Measurements from ENCODE around the gene STK39.

DNA sequence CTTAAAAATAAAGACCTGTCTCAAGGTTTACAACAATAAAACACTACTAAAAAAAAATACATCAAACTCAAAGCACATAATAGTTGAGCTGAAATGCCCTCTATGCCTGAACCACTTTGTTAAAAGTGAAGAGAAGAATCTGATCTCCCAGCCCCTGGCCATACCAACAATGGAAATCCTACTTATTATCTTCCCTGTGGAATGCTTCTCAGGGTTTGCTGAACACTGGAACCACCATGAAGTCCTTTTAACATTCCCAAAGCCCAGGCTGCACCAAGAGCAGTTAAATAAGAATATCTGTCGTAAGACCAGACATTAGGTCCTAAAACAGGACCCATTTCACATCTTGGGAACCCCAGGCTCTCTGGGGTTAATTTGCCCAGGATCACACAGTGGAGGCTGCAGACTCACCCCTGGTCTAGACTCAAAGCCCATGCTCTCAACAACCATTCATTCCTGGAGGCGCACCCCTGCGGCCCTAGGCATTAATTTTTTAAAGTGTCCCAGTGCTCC, 285.8 kb downstream of the STK39 start:
- TF ChIP-seq, protein P1, sequence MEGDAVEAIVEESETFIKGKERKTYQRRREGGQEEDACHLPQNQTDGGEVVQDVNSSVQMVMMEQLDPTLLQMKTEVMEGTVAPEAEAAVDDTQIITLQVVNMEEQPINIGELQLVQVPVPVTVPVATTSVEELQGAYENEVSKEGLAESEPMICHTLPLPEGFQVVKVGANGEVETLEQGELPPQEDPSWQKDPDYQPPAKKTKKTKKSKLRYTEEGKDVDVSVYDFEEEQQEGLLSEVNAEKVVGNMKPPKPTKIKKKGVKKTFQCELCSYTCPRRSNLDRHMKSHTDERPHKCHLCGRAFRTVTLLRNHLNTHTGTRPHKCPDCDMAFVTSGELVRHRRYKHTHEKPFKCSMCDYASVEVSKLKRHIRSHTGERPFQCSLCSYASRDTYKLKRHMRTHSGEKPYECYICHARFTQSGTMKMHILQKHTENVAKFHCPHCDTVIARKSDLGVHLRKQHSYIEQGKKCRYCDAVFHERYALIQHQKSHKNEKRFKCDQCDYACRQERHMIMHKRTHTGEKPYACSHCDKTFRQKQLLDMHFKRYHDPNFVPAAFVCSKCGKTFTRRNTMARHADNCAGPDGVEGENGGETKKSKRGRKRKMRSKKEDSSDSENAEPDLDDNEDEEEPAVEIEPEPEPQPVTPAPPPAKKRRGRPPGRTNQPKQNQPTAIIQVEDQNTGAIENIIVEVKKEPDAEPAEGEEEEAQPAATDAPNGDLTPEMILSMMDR (IDR thresholded peaks at IDR 0.05; ENCODE audit: insufficient read depth, low read length) = no peak
- TF ChIP-seq, protein P2, sequence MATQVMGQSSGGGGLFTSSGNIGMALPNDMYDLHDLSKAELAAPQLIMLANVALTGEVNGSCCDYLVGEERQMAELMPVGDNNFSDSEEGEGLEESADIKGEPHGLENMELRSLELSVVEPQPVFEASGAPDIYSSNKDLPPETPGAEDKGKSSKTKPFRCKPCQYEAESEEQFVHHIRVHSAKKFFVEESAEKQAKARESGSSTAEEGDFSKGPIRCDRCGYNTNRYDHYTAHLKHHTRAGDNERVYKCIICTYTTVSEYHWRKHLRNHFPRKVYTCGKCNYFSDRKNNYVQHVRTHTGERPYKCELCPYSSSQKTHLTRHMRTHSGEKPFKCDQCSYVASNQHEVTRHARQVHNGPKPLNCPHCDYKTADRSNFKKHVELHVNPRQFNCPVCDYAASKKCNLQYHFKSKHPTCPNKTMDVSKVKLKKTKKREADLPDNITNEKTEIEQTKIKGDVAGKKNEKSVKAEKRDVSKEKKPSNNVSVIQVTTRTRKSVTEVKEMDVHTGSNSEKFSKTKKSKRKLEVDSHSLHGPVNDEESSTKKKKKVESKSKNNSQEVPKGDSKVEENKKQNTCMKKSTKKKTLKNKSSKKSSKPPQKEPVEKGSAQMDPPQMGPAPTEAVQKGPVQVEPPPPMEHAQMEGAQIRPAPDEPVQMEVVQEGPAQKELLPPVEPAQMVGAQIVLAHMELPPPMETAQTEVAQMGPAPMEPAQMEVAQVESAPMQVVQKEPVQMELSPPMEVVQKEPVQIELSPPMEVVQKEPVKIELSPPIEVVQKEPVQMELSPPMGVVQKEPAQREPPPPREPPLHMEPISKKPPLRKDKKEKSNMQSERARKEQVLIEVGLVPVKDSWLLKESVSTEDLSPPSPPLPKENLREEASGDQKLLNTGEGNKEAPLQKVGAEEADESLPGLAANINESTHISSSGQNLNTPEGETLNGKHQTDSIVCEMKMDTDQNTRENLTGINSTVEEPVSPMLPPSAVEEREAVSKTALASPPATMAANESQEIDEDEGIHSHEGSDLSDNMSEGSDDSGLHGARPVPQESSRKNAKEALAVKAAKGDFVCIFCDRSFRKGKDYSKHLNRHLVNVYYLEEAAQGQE (IDR thresholded peaks at IDR 0.05; ENCODE audit: insufficient replicate concordance, low read depth) = no peak
- TF ChIP-seq SPI1 (IDR thresholded peaks at IDR 0.05; ENCODE audit: borderline replicate concordance, low read depth) = no peak
- TF ChIP-seq GABPA (IDR thresholded peaks at IDR 0.05; ENCODE audit: low read depth) = no peak

Data from HL-60 (cell line).